Right hindlimb (tissue), 1 donor: ENCODE data around the gene CACFD1.
A peak's percentile ranks its signal among the peaks of the same experiment; 100 is the strongest.

Experiments used
- DNase-seq: peaks from one replicate; pipeline ENCODE4 v3.0.0-alpha.2; 2018

Gene CACFD1

DNA sequence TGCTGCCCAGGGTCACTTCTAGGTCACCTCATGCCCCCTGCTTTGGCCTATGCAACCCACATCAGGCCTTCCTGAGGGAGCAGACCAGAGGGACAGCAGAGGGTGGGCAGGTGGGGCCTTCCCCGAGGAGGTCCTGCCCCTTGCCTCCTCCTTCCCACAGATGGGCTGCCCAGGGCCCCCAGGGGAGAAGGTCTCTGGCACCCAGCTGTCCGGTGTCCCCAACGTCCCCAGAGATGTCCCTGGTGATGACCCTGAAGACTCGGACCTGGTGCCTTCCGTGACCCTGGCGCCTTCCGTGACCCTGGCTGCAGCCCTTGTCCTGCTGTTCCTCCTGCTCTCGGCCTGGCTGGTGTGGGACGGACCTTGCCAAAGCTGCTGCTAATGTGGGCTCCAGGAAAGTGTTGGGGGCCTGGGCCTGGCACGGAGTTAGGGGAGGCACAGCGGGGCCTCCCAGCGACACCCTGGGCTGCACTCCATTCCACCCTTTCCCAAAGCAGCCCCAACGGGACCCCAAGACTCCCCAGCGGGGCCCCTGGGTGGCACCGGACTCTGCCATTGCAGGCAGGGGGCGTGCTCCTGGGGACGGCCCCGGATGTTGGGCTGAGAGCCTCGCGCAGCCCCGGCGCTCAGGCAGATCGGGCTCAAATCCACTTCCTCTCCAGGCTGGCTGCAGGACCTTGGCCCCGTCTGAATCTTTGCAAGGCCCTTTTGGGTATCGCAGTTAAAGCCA lies 25.9 kb downstream of the CACFD1 start:
- peak; percentile 15 for DNase-seq

DNA sequence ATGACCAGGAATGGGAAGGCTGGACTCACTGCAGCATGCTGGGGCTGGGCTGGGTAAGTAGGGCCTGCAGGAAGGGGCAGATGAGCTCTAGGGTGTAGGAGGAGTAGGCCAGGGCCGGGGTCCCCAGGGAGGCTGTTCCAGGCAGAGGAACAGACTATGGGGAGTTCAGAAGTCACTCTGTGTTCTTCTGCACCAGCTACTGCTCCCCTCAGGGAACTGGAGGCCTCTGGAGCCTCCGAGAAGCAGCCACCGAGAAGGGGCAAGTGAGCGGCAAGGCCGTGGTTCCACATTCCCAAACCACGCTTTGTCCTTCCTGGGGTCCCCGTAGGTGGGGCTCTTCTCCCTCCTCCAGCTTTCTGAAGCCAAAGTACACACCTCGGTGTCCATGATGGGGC lies 27.6 kb downstream of the CACFD1 start:
- peak; percentile 6 for DNase-seq

DNA sequence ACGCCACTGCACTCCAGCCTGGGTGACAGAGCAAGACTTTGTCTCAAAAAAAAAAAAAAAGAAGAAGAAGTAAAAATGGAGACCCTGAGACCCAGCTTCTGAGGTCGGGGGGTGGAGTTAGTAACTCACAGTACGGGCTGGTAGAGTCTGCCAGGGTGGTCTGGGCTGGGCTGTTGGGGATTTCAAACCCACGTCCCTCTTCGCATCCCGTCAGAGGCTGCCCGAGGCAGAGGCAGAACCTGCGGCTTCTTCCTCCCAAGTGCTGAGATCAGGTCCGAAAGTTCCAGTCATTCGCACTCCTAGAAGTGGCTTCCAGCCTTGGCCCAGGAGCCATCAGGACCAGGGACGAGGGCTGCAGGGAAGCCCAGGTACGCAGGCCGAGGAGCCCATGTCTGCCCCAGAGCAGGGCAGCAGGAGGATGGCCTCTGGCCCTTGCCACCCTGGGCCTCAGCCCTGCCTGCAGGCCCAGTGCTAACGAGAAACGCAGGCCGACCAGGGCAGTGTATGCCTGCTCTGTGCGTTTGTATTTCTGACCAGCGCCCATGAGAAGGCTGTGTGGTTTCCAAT lies 29.0 kb downstream of the CACFD1 start:
- DNase-seq: no peak

DNA sequence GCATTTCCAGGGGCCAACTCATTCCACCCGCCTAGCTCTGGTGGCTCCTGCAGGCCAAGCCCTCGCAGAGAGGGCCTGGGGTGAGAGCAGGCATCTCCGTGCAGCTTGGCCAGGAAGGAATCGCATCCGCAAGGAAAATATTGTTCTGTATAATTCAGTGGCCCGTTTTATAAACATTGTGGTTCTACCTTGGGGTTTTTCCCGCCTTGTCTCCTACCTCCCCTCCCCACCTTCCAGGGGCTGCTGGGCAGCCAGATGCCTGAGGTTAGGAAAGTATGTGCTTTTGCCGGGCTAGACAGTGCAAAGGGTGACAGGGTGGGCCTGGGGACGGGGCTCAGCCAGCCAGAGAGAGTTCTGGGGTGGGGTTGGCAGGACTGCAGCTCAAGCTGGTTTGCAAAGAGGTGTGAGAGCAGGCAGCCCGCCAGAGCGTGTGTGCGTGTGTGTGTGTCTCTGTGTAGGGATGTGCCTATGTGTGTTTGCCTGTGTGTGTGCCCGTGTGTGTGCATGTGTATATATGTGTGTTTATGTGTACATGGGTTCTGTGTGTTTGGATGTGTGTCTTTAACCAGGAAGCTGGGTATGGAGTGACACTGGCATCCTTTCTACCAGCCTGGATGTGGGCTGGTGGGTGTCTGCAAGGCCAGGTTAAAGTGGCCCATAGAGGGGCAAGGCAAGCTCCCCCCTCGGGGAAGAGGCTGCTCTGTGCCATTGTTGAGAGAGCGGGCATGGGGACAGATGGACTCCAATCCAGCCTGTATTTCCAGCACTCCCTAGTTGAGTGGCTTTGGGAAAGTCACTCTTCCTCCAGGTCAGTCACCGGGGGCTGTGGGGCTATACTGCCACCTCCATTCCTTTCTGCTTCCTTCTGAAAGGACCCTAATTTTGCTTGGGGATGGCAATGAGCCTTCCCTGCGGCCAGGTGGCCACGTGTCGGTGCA lies 29.7 kb downstream of the CACFD1 start:
- no peak for DNase-seq

DNA sequence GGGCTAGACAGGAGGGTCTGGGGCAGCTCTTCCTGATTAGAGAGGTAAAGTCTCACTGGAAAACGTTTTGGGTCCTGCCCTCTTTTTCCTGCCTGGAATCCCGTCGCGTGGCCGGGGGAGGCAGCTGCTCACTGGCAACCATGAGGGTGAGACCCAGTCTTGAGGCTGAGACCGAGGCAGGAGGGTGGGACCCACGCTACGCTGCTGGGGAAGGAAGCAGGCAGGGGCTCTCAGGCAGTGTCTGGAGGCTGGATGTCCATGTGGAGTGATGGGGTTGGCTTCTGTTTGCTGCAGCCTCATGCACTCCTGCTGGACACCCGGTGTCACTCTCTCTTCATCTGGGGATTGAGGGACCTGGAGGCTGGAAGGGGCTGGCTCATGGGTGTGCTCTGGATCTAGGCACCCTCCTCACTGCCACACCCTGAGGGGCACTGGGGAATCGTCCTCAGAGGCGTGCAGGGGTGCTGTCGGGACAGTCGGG lies 30.5 kb downstream of the CACFD1 start:
- peak; percentile 19 for DNase-seq

DNA sequence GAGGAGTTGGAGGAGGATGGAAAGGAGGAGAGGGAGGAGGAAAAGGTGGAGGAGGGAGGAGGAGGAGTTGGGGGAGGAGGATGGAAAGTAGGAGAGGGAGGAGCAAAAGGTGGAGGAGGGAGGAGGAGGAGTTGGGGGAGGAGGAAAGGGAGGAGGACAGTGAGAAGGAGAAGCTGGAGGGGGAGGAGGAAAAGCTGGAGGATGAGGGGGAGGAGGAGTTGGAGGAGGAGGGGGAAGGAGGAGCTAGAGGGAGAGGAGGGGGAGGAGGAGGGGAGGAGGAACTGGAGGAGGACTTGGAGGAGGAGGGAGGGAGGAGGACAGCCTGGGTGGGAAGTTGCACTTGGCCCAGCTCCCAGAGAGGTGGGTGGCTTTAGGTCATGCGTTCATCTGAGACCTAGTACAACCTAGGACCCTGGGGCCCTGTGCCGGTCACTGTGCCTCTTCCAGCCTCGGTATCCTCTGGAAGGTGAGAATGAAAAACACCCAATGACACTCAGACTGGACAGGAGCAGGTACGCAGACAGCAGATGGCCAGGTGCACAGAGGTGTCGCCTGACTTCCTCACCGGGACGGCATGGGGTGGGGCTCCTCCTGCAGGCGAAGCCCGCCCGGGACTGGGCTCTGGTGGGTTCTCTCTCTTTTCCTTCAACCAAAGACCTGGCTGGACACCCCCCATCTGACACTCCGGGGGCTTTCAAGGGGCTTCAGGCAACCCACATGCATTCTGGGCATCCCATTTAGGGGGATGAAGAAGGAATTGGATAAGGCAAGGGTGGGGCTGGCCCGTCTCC lies 31.3 kb downstream of the CACFD1 start:
- DNase-seq: peak; percentile 25

DNA sequence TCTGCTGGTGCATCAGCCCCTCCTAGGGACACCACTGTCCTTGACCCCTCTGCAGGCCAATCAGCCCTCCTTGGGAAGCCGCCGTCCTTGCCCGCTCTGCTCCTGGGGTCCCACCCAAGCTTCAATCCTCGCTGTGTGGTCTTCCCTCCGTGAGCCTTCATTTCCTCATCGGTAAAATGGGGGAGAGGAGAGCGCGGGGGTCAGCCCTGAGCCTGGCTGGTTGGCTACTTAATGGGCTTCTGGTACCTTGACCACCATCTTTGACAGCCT lies 31.8 kb downstream of the CACFD1 start:
- no peak for DNase-seq

DNA sequence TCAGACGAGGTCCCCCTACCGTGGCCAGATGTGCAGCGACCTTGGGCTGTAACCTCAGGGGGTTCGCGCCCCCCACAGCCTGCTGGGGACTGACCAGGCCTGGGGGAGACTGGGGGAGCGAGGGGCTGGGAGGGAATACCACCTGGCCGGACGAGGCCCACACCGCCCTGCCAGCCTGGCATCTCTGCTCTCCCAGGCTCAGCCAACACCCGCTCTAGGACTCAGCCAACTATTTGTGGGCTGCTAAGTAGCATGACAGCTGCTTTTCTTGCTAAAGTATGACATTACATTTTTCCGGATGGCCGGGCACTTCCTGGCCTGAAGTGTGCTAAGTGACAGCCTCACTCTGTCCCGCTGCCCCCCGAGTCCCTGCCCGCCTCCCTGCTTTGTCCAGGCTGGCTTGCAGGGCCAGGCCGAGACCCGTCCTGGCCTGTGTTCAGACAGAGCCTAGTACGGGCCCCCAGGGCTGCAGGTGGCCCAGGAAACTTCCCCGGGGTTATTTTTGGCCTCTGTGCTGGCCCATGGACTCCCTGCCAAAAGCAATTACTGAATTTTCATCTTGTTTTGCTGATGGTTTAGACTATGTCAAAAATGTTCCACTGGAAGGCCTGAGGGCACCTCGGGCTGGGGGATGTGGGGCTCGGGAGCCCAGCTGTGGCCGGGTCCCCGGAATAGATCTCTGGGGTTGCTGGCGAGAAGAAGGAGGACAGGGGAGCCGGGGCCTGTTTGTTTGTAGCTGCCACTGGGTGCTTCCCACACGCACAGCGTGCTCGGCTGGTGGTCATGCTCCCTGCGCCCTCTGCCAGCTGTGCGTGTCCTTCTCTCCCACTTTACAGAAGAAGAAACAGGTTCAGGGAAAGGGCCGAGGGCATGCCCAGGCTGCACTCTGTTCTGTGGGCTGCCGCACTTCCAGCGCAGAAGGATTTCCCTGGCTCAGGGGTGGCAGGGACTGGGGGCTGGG lies 32.6 kb downstream of the CACFD1 start:
- DNase-seq: peak; percentile 79

DNA sequence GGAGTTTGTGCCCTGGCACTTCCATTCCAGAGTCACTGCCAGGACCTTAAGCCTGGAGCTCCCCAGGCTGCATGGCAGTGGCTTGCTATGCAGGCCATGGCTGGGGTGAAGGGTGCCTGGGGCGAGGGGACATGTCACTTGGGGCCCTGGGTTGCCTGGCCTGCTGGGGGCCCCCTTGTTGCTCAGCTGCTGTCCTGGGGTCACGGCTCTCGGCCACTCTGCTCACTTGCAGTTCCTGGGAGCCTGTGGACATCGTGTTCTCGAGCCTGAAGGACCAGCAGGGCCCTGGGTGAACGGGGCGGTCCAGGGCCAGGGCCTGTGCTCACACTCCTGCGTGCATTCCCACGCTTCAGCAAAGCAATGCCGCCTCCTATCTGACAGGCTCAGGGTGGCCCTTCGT lies 33.6 kb downstream of the CACFD1 start:
- DNase-seq: no peak

DNA sequence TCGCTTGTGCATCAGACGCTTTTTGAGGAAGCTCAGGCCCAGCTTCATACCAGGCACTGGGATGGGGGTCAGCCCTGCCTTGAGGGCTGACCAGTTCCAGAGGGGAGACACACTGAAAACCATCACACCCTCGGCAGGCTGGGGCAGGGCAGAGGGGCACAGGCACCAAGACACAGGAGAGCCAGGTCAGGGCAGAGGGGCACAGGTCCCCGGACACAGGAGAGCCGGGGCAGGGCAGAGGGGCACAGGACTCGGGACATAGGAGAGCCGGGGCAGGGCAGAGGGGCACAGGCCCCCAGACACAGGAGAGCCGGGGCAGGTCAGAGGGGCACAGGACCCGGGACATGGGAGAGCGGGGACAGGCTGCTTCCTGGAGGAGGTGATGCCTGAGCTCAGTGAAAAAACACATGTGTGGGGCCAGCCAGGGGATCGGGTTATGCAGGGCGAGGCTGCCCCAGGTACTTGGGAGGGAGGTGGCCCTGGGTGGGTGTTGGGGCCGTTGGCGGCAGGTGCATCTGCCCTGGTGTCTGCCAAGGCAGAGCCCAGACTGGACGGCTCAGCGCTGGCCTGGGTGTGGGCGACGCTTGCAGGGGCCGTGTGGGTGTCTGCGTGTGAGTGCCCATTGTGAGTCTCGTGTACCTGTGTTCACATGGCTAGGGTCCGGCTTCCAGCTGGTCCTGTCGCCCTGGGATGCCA lies 34.2 kb downstream of the CACFD1 start:
- DNase-seq: no peak

DNA sequence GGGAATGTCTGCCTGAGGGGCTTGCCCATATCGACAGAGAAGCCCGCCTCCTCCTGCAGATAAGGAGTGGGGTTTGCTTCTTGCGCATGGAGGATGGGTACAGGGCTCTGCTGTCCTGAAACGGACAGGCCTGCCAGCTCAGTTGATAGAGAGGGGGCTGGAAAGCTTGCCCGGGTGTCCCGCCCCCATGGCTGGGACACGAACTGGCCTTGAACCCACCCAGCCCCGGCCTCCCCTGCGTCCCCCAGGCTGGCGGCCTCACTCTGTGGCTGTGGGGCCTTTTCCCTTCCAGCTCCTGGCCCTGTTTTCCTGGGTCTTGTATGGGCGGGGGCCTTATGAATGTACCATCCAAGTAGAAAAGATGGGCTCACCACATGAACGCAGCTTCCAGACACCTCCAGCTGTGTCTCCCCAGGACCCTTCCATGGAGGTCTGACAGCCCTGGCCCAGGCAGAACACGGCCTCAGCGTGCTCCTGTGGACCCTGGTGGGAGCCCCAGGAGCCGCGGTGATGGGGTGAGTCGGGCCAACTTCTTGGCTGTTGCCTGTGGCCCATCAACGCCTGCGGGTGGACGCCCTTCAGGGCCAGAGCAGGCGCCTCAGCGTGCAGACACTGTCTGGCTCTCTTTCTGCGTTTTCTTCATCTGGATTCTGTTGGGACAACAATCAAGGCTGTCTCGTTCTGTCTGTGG lies 35.0 kb downstream of the CACFD1 start:
- peak; percentile 28 for DNase-seq

DNA sequence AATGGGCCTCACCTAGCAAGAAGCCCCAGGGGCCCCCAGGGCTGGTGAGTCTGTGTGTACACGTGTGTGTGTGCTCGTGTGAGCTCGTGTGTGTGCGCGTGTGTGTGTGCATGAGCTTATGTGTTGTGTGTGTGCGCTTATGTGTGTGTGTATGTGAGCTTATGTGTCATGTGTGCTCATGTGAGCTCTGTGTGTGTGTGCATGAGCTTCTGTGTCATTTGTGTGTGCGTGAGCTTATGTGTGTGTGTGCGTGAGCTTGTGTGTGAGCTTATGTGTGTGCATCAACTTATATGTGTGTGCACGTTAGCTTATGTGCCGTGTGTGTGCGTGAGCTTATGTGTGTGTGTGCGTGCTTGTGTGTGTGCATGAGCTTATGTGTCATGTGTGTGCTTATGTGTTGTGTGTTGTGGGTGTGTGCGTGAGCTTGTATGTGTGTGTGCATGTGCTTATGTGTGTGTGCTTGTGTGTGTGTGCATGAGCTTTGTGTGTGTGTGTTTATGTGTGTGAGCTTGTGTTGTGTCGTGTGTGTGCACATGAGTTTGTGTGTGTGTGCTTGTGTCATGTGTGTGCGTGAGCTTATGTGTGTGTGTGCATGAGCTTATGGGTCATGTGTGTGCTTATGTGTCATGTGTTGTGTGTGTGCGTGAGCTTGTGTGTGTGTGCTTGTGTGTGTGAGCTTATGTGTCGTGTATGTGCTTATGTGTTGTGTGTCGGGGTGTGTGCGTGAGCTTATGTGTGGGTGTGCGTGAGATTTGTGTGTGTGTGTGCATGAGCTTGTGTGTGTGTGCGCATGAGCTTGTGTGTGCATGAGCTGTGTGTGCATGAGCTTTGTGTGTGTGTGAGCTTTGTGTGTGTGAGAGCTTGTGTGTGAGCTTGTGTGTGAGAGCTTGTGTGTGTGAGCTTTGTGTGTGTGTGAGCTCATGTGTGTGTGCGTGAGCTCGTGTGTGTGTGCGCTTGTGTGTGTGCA lies 35.8 kb downstream of the CACFD1 start:
- peak; percentile 12 for DNase-seq

DNA sequence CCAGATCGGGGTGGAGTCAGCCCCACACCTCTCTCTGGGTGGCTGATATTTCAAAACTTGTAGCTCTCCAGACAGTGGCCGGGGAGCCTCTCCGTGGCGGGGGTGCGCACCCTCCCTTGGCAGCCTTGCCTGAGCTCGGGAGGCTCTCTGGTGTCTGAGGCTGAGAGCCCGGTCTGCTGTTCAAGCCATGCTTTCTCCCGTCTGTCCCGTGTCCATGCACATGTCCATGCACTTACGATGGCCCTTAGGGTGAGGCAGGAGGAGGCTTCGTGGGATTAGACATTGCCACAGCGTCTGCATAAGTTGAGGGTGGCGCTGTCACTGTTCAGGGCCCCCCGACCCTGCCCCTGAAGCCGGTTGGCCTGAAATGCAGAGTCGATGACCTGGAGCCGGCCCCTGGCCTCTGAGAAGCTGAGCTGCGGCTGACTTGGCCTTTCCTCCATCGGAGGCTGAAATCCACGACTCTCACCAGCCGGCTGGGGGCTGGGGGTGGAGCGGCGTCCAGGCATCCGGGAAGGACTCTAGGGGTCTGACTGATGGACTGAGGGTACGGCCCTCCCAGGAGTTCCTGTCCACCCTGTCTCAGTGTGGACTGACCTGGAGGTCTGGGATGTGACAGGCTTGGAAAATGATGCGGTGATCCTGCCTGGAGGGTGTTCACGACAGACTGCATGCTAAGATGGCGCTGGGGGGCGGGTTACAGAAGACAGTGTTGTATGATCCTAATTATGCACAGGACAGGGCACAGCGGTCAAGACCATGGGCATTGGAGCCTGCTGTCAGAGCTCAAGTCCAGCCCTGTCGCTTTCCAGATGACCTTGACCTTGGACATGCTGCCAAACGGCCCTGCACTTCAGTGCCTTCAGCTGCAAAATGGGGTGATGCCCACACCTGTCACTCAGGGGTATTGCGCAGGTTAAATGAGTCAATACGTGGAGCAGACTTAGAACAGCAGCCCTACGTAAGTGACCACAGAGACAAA lies 37.4 kb downstream of the CACFD1 start:
- peak; percentile 18 for DNase-seq

DNA sequence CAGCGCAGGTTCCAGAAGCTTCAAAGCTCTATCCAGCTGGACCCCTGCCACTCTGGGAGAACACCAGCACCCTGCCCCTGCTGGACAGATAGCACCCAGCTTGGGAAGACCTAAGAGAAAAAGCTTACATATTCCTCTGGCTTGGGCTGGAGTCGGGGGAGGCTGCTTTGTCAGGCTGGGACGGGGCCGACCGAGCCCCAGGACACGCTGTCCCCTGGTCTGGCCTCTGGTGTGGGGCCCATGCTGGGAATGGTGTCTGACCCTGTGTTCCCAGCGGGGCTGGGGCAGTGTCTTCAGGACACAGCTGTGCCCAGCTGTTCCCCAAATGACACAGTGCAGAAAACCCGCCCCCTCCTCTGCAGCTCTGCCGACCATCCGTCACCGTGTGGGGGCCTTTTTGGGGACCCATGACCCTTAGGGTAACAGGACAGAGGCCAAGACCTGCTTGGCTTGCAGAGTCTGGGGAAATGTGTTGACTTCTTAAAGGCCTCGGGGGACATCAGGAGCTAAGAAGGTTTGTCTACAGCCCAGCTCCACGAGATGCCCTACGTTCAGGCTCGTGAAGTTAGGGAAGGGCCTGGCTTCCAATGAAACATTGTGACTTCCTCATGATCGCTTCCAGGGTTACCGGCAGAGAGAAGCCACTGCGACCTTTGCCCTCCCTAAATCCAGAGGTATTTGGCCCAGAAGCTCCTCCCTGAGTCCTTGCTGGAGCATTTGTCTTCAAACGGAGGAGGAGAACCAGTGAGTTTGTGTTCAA lies 39.5 kb downstream of the CACFD1 start:
- DNase-seq: no peak

DNA sequence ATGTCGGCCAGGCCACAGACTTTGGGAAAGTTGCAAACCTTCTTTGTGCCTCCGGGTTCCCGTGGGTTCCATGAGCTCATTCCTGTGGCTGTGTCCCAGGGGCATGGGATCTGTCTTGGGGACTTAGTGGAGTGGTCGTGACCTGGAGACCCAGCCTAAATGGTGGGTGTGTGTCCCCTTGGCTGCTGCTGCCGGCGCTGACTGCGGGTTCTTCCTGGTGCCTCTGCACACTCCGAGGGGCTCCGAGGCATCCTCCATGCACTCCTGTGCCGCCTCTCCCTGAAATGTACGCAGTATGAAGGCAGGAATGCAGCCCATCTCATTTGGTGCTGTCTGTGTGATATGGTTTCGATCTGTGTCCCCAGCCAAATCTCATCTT lies 40.1 kb downstream of the CACFD1 start:
- no peak for DNase-seq

DNA sequence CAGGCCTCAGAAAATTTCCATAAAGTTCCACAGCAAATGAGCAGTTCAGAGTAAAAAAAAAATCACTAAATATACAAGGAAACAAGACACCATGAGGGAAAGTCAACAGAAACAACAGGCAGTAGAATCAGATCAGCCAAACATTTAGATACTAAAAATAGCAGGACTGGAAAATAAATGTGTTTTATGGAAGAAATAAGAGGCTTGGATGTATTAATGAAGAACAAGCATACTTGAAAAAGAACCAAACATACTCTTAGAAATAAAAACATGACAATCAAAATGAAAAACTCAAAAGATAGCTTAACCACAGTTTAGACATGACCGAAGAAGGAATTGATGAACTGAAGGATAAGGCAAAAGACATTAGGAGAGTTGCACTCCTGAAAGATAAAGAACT lies 42.3 kb downstream of the CACFD1 start:
- DNase-seq: no peak

DNA sequence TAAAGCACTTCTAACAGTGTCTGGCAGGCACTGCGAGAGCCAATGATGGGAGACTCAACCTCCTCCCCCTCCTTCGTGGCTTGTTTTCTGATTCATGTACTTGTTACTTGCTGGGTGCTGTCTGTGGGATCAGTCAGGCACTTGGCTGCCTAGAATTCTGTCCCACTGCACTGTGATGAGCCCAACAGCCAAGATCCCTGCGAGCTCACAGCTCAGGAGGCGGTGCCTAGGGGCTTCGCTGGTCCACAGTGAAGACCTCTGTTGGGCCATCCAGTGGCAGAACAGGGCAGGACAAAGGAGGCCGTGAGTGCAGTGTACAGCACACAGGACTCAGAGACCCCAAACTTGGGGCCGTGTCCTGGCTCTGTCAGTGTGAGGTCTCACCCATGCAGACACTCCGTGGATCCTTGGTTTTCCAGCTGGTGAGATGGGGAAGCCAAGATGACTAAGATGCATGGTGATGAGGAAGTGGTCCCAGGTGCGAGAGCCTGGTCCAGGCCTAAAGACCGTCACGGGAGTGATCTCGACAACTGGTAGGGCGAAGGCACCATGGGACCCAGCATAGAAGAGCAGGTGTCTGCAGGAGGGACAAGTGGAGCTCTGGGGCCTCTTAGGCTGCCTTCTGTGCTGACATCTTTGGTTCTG lies 45.5 kb downstream of the CACFD1 start:
- DNase-seq: no peak
